HG03342 (cell line): Measurements from ENCODE around the gene VTN.

Source experiments
- ATAC-seq: cut with Tn5 transposase; IDR thresholded peaks from one replicate; pipeline ENCODE4 v1.9.1; 2021; ENCODE audit warnings: mild to moderate bottlenecking, moderate library complexity; ENCODE audit not compliant: unreplicated experiment

VTN gene

GRCh38 chr17:28370035-28370743, at the start of gene VTN:
VTN (minus strand) TSS chr17:28370307; CDS start chr17:28370203, 104 bp downstream.
- no peak for ATAC-seq

DNA sequence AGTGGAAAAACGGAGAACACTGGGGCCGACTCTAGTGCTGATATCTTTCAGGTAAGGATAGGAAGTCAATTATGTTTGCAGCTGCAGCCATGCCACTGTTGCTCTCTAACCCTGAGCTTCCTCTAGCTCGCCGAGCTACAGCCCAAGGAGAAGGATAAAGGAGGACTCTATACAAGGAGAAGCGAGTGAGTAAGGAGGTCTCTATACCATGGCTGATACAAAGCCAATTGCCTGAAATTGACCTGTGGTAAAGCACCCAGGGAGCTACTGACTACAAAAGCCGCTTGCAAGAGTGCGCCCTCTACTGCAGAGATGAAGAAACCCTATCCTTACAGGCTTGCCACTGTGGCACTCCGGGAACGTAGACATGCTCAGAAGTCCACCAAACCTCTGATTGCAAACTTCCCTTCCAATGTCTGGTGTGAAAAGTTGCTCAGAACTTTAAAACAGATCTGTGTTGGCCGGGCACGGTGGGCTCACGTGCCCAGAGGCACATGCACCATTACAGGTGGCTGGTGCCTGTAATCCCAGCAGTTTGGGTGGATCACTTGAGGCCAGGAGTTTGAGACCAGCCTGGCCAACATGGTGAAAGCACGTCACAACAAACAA, 46.7 kb upstream of the VTN start:
- ATAC-seq = no peak

GRCh38 chr17:28415886-28416285, 45.8 kb upstream of the VTN start:
- no peak for ATAC-seq

GRCh38 chr17:28413804-28414203, 43.7 kb upstream of the VTN start:
- ATAC-seq = no peak

DNA sequence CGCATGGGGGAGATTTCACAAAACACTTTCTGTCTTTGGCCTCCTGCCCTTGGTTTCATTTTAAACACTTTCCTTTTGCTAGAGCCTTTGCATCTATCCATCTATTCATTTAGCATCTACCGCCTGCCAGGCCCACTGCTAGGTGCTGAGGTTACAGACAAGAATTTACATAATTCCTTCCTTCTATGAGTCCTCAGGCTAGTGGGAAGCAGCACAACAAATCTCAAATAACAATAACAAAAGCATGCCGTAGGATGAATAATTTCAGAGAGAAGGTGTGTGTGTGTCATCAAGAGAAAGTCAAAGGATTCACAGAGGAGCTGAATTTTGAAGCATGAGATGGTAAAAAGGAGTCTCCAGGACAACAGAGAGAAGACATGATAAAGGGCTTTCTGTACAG, 42.0 kb upstream of the VTN start:
- no peak for ATAC-seq

- no peak for ATAC-seq
Observed at GRCh38 chr17:28407974-28408306, 37.8 kb upstream of the VTN start.

- no peak for ATAC-seq
Observed at GRCh38 chr17:28407130-28407973, 37.2 kb upstream of the VTN start.

- ATAC-seq = no peak
Observed at GRCh38 chr17:28406473-28406814, 36.3 kb upstream of the VTN start.

DNA sequence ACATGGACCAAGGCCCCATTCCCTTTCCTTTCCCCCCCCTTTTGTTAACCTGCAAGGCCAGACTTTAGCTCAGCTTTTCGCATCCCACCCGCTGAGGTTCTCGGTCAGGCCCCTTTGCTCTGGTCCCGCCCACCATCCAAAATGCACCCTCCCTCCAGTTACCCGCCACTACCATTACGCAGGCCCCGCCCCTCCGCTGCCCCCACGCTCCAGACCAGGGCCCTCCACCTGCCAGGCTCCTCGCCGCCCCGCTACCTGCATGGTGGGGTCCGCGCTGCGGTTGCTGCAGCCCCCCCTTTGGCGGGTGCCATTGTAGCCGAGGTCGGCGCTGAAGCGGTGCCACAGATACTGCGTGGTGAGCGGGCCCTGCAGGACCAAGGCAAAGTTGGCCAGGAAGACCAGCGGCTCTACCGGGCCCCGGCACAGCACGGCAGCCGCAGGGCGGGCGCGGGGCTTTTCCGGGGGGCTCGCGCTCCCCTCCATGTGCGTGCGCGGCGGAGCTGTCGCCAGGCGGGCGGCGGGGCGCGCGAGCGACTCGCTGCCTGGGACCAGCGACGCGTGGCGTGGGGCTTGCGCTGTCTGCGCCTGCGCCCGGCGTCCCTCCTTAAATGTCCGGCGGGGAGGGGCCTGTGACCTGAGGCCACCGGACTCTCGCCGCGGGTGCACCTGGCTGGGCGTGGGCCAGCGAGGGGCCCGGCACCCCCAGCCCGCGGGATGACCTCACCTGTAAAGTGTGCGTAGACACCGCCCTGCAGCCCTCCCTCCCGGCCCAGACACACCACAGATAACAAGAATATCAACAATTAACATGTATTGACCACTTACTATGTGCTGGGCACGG, 35.7 kb upstream of the VTN start, which contains the start of gene SLC46A1:
TSS of gene SLC46A1 (minus strand) at position 581 of the 841 bp plus-strand sequence. CDS start at position 483, 98 bp downstream.
- ATAC-seq = no peak

GRCh38 chr17:28404812-28405570, 34.9 kb upstream of the VTN start:
- no peak for ATAC-seq

DNA sequence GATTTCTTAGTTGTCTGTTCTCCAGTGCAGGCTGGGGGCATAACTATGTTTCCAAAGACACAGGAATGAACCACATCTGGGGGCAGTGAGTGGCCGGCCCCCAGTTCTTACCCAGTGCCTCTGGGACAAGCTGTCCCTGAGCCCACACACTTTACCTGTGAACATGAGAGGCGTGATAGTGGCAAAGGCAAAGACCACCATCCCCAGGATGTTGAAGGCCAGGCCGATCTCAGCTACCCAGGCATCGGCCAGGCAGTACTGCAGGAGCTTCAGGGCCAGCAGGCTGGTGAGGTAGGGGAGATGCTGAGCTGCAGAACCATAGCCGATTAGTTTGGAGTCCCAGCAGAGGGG, 34.3 kb upstream of the VTN start:
- no peak for ATAC-seq

- no peak for ATAC-seq
Observed at GRCh38 chr17:28404007-28404406, 33.9 kb upstream of the VTN start.

DNA sequence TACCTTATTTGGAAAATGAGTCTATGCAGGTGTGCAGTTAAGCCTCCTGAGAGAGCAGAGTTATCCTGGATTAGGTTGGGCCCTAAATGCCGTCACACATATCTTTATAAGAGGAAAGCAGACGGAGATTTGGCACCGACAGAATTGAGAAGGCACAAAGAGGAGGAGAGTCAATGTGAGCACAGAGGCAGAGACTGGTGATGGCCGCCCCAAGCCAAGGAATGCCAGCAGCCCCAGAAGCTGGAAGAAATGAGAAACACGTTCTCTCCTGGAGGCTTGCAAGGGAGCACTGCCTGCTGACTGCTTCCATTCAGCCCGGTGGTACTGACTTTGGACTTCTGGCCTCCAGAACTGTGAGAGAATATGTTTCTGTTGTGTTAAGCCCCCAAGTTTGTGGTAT, 32.7 kb upstream of the VTN start:
- no peak for ATAC-seq

DNA sequence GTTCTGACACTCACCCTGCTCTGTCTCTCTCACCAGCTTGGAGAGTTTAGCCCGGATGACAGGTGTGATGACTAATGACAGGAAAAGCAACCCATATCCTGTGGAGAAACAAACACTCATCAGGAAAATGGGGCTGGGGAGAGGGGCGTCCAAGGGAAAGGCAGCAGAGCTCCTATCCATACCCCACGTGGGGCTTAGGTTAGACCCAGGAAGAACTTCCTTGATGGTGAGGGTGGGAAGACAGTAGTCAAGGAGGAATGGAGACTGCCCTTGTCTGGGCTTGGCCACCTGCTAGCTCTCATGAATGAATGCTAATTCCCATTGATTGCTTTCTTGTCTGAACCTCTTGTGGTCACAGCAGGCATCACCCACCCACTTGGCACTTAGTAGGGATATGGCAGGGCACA, 32.1 kb upstream of the VTN start:
- no peak for ATAC-seq

- no peak for ATAC-seq
Observed at GRCh38 chr17:28399808-28400207, 29.7 kb upstream of the VTN start.

GRCh38 chr17:28398280-28398981, 28.3 kb upstream of the VTN start:
- no peak for ATAC-seq

GRCh38 chr17:28397687-28398279, 27.7 kb upstream of the VTN start:
- no peak for ATAC-seq

DNA sequence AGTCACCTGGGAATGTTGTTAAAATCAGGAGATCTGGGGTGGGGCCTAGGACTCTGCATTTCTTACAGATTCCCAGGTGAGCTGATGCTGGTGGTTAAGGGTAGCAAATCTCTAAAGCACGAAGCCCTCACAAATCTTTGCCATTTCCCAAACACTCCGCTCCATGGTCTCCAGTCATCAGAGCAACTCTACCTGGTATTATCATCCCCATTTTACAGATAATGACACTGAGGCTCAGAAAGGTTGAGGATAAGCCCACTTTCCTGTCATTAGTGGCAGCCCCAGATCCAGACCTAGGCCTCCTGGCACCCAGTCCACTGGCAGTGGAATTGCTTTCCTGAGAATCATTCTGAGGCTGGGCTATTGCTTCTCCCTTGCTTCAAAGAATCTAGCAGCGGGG, 27.2 kb upstream of the VTN start:
- ATAC-seq = no peak

DNA sequence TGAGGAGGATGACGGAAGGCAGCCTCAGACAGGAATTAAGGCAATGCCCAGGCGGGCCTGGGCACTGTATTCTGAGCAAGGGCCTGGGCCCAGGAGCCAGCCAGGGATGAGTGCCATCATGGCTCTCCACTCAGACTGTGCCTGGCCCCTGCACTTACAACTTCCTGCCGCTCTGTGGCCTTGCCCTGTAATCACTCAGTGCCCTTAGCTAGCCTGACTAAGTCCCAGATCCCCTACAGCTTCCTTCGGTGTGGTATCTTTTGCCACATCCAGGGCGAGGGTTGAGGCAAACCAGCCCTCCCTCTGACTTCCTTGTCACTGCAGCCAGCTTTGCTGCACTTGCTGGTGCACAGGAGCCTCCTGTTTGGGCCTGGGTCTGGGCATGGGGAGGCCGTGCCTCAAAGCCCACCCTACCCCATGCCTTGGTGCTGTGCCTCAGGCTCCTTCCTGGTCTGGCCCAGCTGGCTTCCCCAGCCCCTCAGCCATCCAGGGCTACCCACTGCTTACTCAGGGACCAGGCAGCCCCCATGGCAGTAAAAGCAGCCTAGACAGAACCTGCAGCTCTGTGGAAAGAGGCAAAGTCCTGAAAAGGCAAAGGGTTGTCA, 26.6 kb upstream of the VTN start:
- no peak for ATAC-seq
